ENCODE measurements around the gene KCNK16.

DNA sequence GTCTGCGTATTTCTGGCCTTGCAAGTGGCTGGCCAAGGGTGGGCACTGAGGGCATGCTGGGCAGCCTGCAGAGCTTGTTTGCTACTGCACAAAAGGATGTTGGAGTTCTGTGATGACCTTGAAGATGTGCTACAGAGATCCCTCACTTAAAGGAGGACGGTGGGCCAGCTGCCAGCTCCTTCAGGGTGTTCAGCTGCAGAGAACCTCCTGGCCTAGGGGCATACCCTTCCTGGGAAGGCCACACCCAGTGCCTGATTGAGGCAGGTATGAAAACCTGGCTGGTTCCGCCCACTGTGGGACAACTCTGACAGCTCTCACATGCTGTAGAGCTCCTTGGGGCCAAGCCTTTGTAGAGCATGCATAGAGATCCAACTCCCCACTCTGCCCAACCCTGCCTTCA lies 5.2 kb downstream of the KCNK16 start:
- TF ChIP-seq SIN3A (IDR thresholded peaks at IDR 0.05; ENCODE audit: borderline replicate concordance, insufficient read depth, low read depth, low read length) (no peak), POLR2AphosphoS5 (IDR thresholded peaks at IDR 0.05; ENCODE audit: low read depth, low read length) (no peak)
